Upper lobe of left lung (tissue), 6 donors: ENCODE data around the gene MYO3B. TPM values are rescaled to one million over a fixed set of nuclear protein-coding genes. Genes with fewer than 3 reads are reported as not detected.

Source experiments
- ATAC-seq, 2 donors: fragments of 200-7000 bp; cut with Tn5 transposase; one replicate each; pipeline ENCODE4 v1.9.1; 2022; ENCODE audit warnings: mild to moderate bottlenecking in 2 of 2, moderate library complexity in 2 of 2; ENCODE audit not compliant: low FRiP score in 2 of 2
- DNase-seq, 2 donors: peaks; one replicate each; pipeline ENCODE4 v3.0.0-alpha.2; 2019 to 2020
- H3K27ac ChIP-seq, 4 donors: fragments of 200-600 bp; sonication (generic); one replicate each; pipeline ENCODE4 v1.5.1; 2016 to 2019
- H3K27me3 ChIP-seq, 4 donors: fragments of 200-600 bp; sonication (generic); one replicate each; pipeline ENCODE4 v1.5.1; 2017 to 2019
- H3K36me3 ChIP-seq, 4 donors: fragments of 200-600 bp; sonication (generic); one replicate each; pipeline ENCODE4 v1.5.1; 2016 to 2019
- H3K4me1 ChIP-seq, 4 donors: fragments of 200-600 bp; sonication (generic); one replicate each; pipeline ENCODE4 v1.5.1; 2018 to 2019
- H3K4me3 ChIP-seq, 4 donors: fragments of 200-600 bp; sonication (generic); one replicate each; pipeline ENCODE4 v1.5.1; 2017 to 2019; ENCODE audit warnings: mild to moderate bottlenecking in 2 of 4, moderate library complexity in 1 of 4
- H3K9me3 ChIP-seq, 4 donors: fragments of 200-600 bp; sonication (generic); one replicate each; pipeline ENCODE4 v1.5.1; 2018 to 2019
- CTCF ChIP-seq, 6 experiments: fragments of 450-650 bp in 4 of 6; fragments of 200-600 bp in 2 of 6; sonication (generic) in 2 of 6; IDR thresholded peaks; one replicate each; pipeline ENCODE4 v1.5.1; 2016 to 2019; ENCODE audit warnings: antibody characterized with exemption in 6 of 6
- EP300 ChIP-seq, 4 donors: sonication (generic); formaldehyde crosslinking; IDR thresholded peaks; one replicate each; pipeline ENCODE4 v1.5.1; 2017; ENCODE audit warnings: antibody characterized with exemption in 4 of 4, control low read depth in 2 of 4
- POLR2A ChIP-seq, 4 donors: fragments of 450-650 bp; IDR thresholded peaks; one replicate each; pipeline ENCODE4 v1.5.1; 2016 to 2017; ENCODE audit warnings: antibody characterized with exemption in 4 of 4, mild to moderate bottlenecking in 2 of 4
- POLR2AphosphoS5 ChIP-seq, 2 donors: sonication (generic); formaldehyde crosslinking; IDR thresholded peaks; one replicate each; pipeline ENCODE4 v1.5.1; 2017; ENCODE audit warnings: antibody characterized with exemption in 2 of 2
- WGBS, 2 donors: methylation state at CpG; one replicate each; pipeline ENCODE4 v1.1.5; 2017 to 2018; 5-methylcytosine and 5-hydroxymethylcytosine counted together
- total RNA-seq, 6 donors: library from RNA; depleted of rRNA in 4 of 6; stranded (reverse); fragments of >200 nt in 4 of 6; gene quantifications; one replicate each; pipeline versions ENCODE4 v1.1.0 to v1.2.1, GENCODE V29; 2016 to 2021
- donor health status: DM: no; HTN: no; CAD: no; lungs with moderate emphysema.
- donor health status: DM: no; HTN: yes; CAD: no; lungs with severe emphysema.

MYO3B gene
- total RNA-seq, 6 donors from 2014 or later: 0.09 to 0.20 (median 0.13) TPM; not detected in 3

GRCh38 chr2:170449034-170449433 is 271.1 kb downstream of the MYO3B start:
- Histone ChIP-seq H3K27me3 (no peaks in the 10 kb centered on the region), H3K4me1 (no peaks in the 10 kb centered on the region), H3K27ac (no peak overlapping the region), H3K9me3 (peaks cover 0 to 5% (median 0%) of the 10 kb centered on the region in 4 donors), H3K36me3 (no peaks in the 10 kb centered on the region), H3K4me3 (no peak overlapping the region)
- 82 to 94% methylated on average over 1 of the region's 1 CpG for WGBS, 2 donors
- no peak for ATAC-seq
- TF ChIP-seq POLR2A (IDR thresholded peaks at IDR 0.05) (no peak), POLR2AphosphoS5 (IDR thresholded peaks at IDR 0.05) (no peak), EP300 (IDR thresholded peaks at IDR 0.05) (no peak), CTCF (IDR thresholded peaks at IDR 0.05) (no peak)
- no peak for DNase-seq

- ATAC-seq (no peak), DNase-seq (no peak)
- no peak overlapping the region for H3K27ac ChIP-seq
- H3K36me3 ChIP-seq: no peaks in the 10 kb centered on the region
- no peaks in the 10 kb centered on the region for H3K27me3 ChIP-seq
- H3K9me3 ChIP-seq: no peaks in the 10 kb centered on the region
- no peaks in the 10 kb centered on the region for H3K4me1 ChIP-seq
- TF ChIP-seq CTCF (IDR thresholded peaks at IDR 0.05) (no peak), POLR2A (IDR thresholded peaks at IDR 0.05) (no peak), EP300 (IDR thresholded peaks at IDR 0.05) (no peak), POLR2AphosphoS5 (IDR thresholded peaks at IDR 0.05) (no peak)
- WGBS, 2 donors: 77 to 92% methylated on average over 6 to 7 of the region's 7 CpGs
- no peak overlapping the region for H3K4me3 ChIP-seq
These were observed 276.8 kb downstream of the MYO3B start for GRCh38 chr2:170454471-170455372.

- no peak for ATAC-seq
- Histone ChIP-seq H3K27ac (no peak overlapping the region), H3K36me3 (no peaks in the 10 kb centered on the region), H3K4me3 (no peak overlapping the region), H3K9me3 (no peaks in the 10 kb centered on the region), H3K4me1 (no peaks in the 10 kb centered on the region), H3K27me3 (no peaks in the 10 kb centered on the region)
- TF ChIP-seq POLR2AphosphoS5 (IDR thresholded peaks at IDR 0.05) (no peak), EP300 (IDR thresholded peaks at IDR 0.05) (peak in 1 of 4 donors; percentile 5), POLR2A (IDR thresholded peaks at IDR 0.05) (no peak)
- DNase-seq: no peak
- 46 to 48% methylated on average over 5 of the region's 5 CpGs for WGBS, 2 donors
These were observed 277.9 kb downstream of the MYO3B start for GRCh38 chr2:170455617-170456426.

- TF ChIP-seq POLR2A (IDR thresholded peaks at IDR 0.05): no peak
- no peak for TF ChIP-seq CTCF (IDR thresholded peaks at IDR 0.05)
- TF ChIP-seq POLR2AphosphoS5 (IDR thresholded peaks at IDR 0.05): no peak
- no peak for TF ChIP-seq EP300 (IDR thresholded peaks at IDR 0.05)
- H3K27me3 ChIP-seq: no peaks in the 10 kb centered on the region
- no peaks in the 10 kb centered on the region for H3K36me3 ChIP-seq
- H3K27ac ChIP-seq: no peak overlapping the region
- no peaks in the 10 kb centered on the region for H3K4me1 ChIP-seq
- DNase-seq (no peak), ATAC-seq (no peak)
- H3K9me3 ChIP-seq: no peaks in the 10 kb centered on the region
- H3K4me3 ChIP-seq: no peak overlapping the region
- WGBS, 2 donors: 95 to 100% methylated on average over 3 of the region's 3 CpGs
These were observed 279.0 kb downstream of the MYO3B start for GRCh38 chr2:170456914-170457313.

GRCh38 chr2:170457742-170458141 is 279.8 kb downstream of the MYO3B start:
- no peaks in the 10 kb centered on the region for H3K4me1 ChIP-seq
- no peaks in the 10 kb centered on the region for H3K9me3 ChIP-seq
- WGBS, 2 donors: 96 to 97% methylated on average over 9 of the region's 9 CpGs
- ATAC-seq (no peak), DNase-seq (no peak)
- H3K4me3 ChIP-seq: no peak overlapping the region
- TF ChIP-seq CTCF (IDR thresholded peaks at IDR 0.05) (no peak), EP300 (IDR thresholded peaks at IDR 0.05) (no peak), POLR2A (IDR thresholded peaks at IDR 0.05) (no peak)
- H3K27me3 ChIP-seq: no peaks in the 10 kb centered on the region
- H3K36me3 ChIP-seq: no peaks in the 10 kb centered on the region
- no peak overlapping the region for H3K27ac ChIP-seq
